Esophagus muscularis mucosa (tissue), 4 donors: ENCODE data around the gene TBC1D16. TPM values are rescaled to one million over a fixed set of nuclear protein-coding genes. Genes with fewer than 3 reads are reported as not detected.

Source experiments
- DNase-seq: peaks from one replicate; pipeline ENCODE4 v3.0.0-alpha.2; 2017; ENCODE audit errors: extremely low spot score
- H3K27ac ChIP-seq, 4 donors: fragments of 200-600 bp; sonication (generic); replicated peaks in 1 of 4; 1 replicate in 3 of 4; 2 replicates in 1 of 4; pipeline ENCODE4 v1.5.1; 2016 to 2019; ENCODE audit warnings: mild to moderate bottlenecking in 1 of 4
- H3K27me3 ChIP-seq, 4 donors: fragments of 200-600 bp; sonication (generic); one replicate each; pipeline versions ENCODE4 v1.5.1 to v1.6.0; 2016 to 2019
- H3K36me3 ChIP-seq, 4 donors: fragments of 200-600 bp; sonication (generic); one replicate each; pipeline ENCODE4 v1.5.1; 2016 to 2019
- H3K4me1 ChIP-seq, 4 donors: fragments of 200-600 bp; sonication (generic); one replicate each; pipeline ENCODE4 v1.5.1; 2016 to 2019
- H3K4me3 ChIP-seq, 4 donors: fragments of 200-600 bp; sonication (generic); 1 replicate in 2 of 4; 2 replicates in 2 of 4; pipeline ENCODE4 v1.5.1; 2016 to 2019; ENCODE audit warnings: mild to moderate bottlenecking in 4 of 4, moderate library complexity in 1 of 4
- H3K9me3 ChIP-seq, 4 donors: fragments of 200-600 bp; sonication (generic); 1 replicate in 3 of 4; 2 replicates in 1 of 4; pipeline ENCODE4 v1.5.1; 2016 to 2019
- EP300 ChIP-seq: sonication (generic); formaldehyde crosslinking; IDR thresholded peaks from one replicate; pipeline ENCODE4 v1.6.1; 2017; ENCODE audit warnings: antibody characterized with exemption
- POLR2A ChIP-seq: fragments of 450-650 bp; IDR thresholded peaks from one replicate; pipeline ENCODE4 v1.6.1; 2017; ENCODE audit warnings: antibody characterized with exemption, moderate library complexity, mild to moderate bottlenecking, low read depth
- POLR2AphosphoS5 ChIP-seq, 2 donors: sonication (generic); formaldehyde crosslinking; IDR thresholded peaks; one replicate each; pipeline ENCODE4 v1.6.1; 2017; ENCODE audit warnings: antibody characterized with exemption in 2 of 2
- WGBS: methylation state at CpG from one replicate; pipeline ENCODE4 v1.1.5; 2018; 5-methylcytosine and 5-hydroxymethylcytosine counted together
- intact Hi-C: fragments of 100-400 bp; cut with DNase I; formaldehyde crosslinking; loops from one replicate; pipeline ENCODE4 v1.15.1; 2023
- total RNA-seq, 4 donors: library from RNA; depleted of rRNA; stranded (reverse); fragments of >200 nt; gene quantifications; one replicate each; pipeline versions ENCODE4 v1.1.0 to v1.2.1, GENCODE V29; 2016
- TF ChIP-seq, protein P1 (sequence below), 3 experiments: fragments of 200-600 bp in 2 of 3; fragments of 450-650 bp in 1 of 3; sonication (generic) in 2 of 3; IDR thresholded peaks; one replicate each; pipeline ENCODE4 v1.5.1; 2017 to 2019; ENCODE audit warnings: antibody characterized with exemption in 3 of 3, mild to moderate bottlenecking in 2 of 3, moderate library complexity in 1 of 3

TBC1D16 gene
- total RNA-seq, 4 donors from 2014 or later: 30.3 to 37.4 (median 33.2) TPM

DNA sequence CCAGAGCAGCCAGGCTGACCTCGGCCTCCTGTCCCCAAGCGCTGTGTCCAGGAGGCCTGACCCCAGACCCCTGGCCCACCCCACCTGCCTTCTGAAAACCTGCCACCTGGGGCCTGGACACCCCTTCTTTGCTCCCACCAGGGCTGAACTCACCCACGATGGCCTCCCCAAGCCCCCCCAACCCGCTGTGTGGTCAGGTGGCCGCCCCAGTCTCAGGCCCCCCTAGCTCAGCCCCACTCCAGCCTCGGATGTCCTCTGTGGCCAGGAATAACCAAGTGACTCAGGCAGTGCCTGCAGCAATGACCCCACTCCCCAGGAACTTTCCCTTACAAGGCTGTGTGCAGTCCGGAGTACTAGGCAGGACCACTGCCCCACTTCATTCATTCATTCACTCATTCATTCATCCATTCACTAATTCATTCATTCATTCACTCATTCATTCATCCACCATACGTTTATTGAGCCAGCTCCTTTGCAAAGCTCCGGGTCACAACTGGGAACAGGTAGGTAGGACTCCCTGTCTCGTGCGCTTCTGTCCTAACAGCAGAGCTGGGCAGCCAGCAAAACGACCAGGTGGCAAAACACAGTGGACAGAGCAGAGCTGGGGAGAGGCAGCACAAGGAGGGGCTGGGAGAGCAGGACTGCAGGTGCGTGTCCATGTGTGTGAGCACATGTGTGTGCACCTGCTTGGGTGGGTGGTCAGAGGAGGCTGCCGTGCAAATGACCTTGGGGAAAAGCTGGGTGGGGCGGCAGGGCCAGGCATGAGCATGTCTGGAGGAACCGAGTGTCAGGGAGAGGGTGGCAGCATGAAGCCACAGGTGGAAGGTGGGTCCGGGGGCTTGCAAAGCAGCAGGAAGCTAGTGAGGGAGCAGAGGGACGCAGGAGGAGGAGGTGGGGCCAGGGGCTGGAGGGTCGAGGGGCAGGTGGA, 120.6 kb downstream of the TBC1D16 start:
- H3K4me1 ChIP-seq: peaks cover 14 to 17% (median 16%) of the 10 kb centered on the region in 4 donors
- 68% methylated on average over 14 of the region's 19 CpGs for WGBS
- peaks cover 0 to 82% (median 2%) of the 10 kb centered on the region in 4 donors for H3K27me3 ChIP-seq
- intact Hi-C loops: loop anchor here (5.0 kb wide), 1 partner anchor 128 kb away; no protein-coding TSS in a partner anchor
- no peak overlapping the region for H3K27ac ChIP-seq
- no peaks in the 10 kb centered on the region for H3K36me3 ChIP-seq
- DNase-seq: no peak
- TF ChIP-seq EP300 (no peak), POLR2AphosphoS5 (IDR thresholded peaks at IDR 0.05) (no peak), POLR2A (no peak)
- TF ChIP-seq, protein P1, sequence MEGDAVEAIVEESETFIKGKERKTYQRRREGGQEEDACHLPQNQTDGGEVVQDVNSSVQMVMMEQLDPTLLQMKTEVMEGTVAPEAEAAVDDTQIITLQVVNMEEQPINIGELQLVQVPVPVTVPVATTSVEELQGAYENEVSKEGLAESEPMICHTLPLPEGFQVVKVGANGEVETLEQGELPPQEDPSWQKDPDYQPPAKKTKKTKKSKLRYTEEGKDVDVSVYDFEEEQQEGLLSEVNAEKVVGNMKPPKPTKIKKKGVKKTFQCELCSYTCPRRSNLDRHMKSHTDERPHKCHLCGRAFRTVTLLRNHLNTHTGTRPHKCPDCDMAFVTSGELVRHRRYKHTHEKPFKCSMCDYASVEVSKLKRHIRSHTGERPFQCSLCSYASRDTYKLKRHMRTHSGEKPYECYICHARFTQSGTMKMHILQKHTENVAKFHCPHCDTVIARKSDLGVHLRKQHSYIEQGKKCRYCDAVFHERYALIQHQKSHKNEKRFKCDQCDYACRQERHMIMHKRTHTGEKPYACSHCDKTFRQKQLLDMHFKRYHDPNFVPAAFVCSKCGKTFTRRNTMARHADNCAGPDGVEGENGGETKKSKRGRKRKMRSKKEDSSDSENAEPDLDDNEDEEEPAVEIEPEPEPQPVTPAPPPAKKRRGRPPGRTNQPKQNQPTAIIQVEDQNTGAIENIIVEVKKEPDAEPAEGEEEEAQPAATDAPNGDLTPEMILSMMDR (IDR thresholded peaks at IDR 0.05): no peak
- no peak overlapping the region for H3K4me3 ChIP-seq
- no peaks in the 10 kb centered on the region for H3K9me3 ChIP-seq

DNA sequence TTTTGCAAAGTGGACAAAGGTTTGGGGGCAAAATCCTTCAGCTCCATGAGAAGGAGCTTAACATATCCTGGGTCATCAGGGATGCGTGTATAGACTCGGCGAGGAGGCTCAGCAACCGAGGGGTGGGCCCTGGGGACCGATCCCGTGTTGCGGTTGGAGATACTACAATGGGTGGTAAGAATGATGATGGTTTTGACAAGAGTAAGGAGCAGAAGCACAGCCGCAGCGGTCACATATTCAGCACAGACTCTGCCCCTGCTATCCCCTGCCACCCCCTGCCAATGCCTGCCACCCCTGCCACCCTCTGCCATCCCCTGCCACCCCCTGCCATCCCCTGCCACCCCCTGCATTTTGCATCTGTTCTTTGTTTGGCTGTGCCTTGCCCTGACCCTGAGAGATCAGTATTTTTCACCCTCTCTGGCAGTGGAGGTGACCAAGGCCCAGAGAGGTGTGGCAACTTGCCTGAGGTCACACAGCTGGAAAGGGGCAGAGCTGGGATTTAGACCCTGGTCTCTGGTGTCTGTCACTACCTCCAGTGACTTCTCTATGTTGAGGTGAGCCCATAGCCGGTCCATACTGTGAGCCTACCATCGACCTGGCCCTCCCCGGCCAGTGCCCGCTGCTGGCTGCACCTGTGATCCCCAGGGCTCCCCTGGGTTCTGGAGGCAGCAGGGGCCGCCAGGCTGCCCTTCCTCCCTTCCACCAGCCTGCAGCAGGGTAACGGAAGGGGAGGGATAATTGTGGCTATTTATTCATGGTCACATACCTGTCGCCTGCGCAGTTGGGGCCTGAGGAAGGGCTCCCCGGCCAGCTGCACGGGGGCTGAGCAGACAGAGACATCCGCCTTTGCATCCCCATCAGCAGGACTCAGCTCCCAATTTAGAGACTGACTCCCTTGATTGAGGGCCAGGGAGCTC, 121.5 kb downstream of the TBC1D16 start:
- intact Hi-C loops: no loop called here
- WGBS: 90% methylated on average over 14 of the region's 20 CpGs
- peaks cover 5 to 10% (median 8%) of the 10 kb centered on the region in 4 donors for H3K4me1 ChIP-seq

DNA sequence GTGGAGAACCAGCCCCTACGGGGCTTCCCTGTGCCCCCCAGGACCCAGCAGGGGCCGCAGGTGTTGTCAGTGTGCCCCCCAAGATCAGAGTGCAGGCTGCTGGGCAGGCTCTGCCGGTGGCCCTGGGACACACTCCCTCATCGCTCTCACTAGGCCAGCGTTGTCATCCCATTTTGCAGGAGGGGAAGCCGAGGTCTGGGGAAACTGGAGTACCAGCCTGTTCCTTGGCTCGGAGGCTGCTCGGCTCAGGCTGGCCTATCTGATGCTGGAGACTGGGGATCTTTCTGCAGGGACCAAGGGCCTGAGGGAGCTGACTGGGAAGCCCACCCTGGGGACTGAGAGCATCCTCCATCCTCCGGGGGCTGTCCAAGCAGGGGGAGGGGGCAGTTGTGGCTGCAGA, 122.2 kb downstream of the TBC1D16 start:
- Histone ChIP-seq H3K9me3 (no peaks in the 10 kb centered on the region), H3K4me3 (no peak overlapping the region), H3K27ac (no peak overlapping the region), H3K4me1 (peaks cover 0 to 3% (median 1%) of the 10 kb centered on the region in 4 donors), H3K27me3 (peaks cover 0 to 70% (median 0%) of the 10 kb centered on the region in 4 donors), H3K36me3 (no peaks in the 10 kb centered on the region)
- 90% methylated on average over 5 of the region's 9 CpGs for WGBS
- intact Hi-C loops: no loop called here
- TF ChIP-seq POLR2A (no peak), POLR2AphosphoS5 (IDR thresholded peaks at IDR 0.05) (no peak), EP300 (no peak)
- TF ChIP-seq, protein P1 (IDR thresholded peaks at IDR 0.05): no peak
- no peak for DNase-seq

More for the DNA sequence above, 121.5 kb downstream of the TBC1D16 start:
- no peaks in the 10 kb centered on the region for H3K9me3 ChIP-seq
- H3K4me3 ChIP-seq: no peak overlapping the region
- peaks cover 0 to 73% (median 0%) of the 10 kb centered on the region in 4 donors for H3K27me3 ChIP-seq
- no peak for DNase-seq
- no peak overlapping the region for H3K27ac ChIP-seq
- TF ChIP-seq POLR2AphosphoS5 (IDR thresholded peaks at IDR 0.05) (no peak), EP300 (no peak), POLR2A (no peak)
- TF ChIP-seq, protein P1 (IDR thresholded peaks at IDR 0.05): no peak
- H3K36me3 ChIP-seq: no peaks in the 10 kb centered on the region

DNA sequence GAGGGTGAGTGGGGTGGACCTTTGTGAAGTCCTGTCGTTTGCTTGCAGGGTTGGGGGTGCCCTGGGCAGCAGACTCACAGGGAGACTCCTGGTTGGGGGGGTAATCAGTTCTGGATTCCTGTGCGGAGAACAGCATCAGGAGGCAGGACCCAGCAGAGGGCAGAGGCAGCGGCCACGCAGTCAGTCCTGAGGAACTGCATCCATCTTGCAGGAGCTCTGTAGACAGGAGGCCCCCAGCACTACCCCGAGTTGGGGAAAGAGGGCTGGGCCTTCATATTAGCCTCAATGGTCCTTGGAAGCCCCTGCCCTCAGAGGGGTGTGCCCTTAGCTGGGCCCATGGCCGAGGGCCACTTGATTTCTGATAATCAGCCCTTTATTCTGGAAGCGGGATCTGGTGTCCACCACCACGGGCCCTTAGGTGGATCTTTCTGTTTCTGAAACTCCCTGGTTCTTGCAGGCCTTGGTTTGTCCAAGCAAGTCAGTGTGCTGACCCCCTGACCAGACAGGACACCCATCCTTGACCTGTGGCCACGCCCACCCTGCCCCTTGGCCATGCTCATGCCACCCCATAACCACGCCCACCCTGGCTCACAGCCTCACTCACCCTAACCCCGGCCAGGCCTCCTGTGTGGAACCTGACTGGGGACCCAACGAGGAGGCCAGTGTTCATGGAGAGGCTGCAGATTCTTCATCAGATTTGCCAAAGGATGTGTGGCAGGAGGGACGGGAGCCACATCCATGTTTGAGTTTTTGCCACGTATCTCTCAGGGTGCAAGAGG, 122.9 kb downstream of the TBC1D16 start:
- Histone ChIP-seq H3K4me3 (no peak overlapping the region), H3K4me1 (peaks cover 0 to 3% (median 0%) of the 10 kb centered on the region in 4 donors), H3K27ac (no peak overlapping the region), H3K9me3 (no peaks in the 10 kb centered on the region), H3K36me3 (no peaks in the 10 kb centered on the region), H3K27me3 (peaks cover 0 to 70% (median 0%) of the 10 kb centered on the region in 4 donors)
- no peak for DNase-seq
- intact Hi-C loops: no loop called here
- TF ChIP-seq POLR2A: no peak
- TF ChIP-seq POLR2AphosphoS5 (IDR thresholded peaks at IDR 0.05): no peak
- TF ChIP-seq EP300: no peak
- TF ChIP-seq, protein P1 (IDR thresholded peaks at IDR 0.05): no peak
- 88% methylated on average over 6 of the region's 14 CpGs for WGBS
